ENCODE data around the gene ANKDD1A.

ANKDD1A gene

DNA sequence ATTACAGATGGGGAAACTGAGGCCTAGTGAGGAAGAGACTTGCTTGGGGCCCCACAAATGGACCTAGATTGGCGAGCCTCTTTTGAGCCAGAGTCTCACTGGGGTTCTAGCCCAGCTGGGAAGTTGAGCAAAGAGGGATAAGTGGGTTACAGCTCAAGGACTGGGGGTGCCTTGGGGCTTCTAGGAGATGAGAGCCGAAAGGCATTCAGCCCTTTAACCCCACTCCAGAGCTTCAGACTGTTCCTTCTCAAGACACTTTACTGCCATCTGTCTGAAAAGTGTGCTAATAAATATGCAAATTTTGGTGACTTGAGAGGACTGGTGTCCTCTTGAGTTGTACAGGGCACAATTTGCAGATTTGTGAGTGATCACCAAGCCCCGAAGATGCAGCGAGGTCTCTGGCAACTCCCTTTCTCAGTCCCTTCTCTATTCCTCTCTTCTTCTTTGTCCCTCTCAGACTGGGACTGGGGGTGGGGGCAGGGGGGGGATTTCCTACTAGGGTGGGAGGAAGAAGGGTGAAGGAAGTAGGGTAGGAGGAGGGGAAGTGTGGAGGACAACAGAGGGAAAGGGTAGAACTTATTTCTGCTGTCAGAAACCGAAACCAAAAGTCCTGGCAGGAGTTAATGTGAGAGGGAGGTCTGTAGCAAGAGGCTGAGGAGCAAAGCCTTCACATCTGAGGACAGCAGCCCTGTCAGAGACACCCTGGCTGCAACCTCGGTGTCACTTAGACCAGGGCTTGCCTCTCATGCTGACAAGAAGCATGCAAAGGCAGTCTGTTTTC, 16.2 kb upstream of the ANKDD1A start:
- DNase-seq (ENCODE audit: low spot score), result no peak

DNA sequence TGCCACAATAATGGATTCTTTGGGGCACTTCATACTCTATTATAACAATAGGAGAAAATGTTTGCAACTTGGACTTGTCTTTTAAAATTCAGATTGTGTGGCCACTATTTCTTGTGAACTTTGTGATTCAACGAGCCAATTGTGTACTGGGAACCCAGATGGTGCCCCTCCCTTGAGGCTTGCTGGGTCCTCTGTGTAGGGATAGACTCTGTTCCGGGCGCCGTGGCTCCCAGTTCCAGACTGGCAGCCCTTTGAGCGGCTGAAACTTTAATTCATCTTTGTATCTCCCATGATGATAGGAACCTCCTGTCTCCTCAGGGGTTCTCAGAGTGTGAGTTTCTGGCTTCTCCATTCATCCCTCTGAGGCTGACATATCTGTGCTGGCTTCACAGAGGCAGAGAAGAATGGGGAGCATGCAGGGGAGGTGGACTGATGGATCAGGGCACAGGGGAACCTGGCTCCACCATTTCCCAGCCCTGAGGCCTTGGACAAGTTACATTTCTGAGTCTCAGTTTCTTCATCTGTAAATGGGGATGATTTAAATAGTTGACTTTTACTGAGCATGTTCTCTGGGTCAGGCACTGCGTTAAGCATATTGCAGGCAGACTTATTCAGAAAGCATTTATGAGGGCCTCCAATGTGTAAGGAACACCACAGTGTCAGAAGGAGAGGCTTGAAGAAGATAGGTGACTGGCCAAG, 15.2 kb upstream of the ANKDD1A start:
- no peak for DNase-seq (ENCODE audit: low spot score)

DNA sequence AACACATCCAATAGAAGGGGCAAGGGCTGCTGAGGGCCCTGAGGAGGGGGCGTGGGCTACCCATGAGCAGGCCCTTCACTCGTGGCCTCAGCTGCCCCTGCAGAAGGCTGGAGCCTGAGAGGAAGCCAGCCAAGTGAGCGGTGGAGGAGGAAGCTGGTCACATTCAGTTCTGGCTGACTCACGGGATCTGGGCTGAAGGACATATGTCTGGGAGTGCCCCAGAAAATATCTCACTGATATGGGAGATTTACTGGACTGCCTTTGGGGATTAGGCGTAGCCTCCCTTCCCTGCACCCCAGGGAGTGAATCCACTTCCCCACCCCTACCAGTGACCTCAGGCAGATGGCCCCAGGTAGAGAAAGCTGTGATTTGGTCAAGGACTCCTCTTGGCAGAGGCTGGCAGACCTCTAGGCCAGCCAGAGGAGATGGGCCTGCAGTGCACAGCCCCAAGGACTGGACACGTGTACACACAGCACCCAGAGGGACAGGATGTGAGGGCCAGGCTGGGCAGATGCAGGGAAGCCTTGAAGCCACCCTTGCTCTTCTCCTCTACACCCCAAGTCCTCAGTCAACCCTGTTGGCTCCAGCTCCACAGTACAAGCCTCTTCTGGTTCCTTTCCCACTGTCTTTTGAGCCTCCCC, 14.2 kb upstream of the ANKDD1A start:
- no peak for DNase-seq (ENCODE audit: low spot score)

DNA sequence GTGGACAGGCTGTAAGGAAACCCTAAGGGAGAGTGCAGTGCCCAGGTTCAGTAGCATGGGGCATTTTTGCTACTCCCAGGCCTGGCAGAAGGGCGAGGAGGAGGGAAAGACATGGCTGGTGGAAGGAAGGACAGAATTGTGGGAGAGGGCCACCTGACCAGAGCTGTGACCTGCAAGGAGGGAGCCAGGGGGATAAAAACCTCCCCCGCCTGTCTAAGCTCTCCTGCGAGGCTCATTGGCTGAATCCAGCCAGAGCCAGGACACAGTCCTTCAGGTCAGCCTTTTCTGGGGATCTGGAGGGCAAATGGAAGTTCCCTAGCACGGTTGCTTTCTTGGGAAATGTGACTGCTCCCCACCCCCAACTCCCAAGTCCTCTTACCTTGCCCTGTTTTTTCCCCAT, 13.3 kb upstream of the ANKDD1A start:
- no peak for DNase-seq (ENCODE audit: low spot score)

DNA sequence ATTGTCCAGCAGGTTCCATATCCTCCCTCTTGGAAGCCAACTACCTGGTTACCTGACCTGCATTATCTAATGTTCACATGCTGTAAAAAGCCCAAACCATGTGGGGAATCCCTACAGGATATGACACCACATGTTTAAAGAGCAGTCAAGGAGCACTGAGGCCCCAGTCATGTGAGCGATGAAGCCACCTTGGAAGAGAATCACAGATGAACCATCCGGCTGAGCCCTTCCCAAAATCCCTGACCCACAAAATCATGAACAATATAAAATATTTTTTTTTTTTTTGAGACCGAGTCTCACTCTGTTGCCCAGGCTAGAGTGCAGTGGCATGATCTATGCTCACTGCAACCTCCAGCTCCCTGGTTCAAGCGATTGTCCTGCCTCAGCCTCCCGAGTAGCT, 10.6 kb upstream of the ANKDD1A start:
- DNase-seq (ENCODE audit: low spot score), result no peak

DNA sequence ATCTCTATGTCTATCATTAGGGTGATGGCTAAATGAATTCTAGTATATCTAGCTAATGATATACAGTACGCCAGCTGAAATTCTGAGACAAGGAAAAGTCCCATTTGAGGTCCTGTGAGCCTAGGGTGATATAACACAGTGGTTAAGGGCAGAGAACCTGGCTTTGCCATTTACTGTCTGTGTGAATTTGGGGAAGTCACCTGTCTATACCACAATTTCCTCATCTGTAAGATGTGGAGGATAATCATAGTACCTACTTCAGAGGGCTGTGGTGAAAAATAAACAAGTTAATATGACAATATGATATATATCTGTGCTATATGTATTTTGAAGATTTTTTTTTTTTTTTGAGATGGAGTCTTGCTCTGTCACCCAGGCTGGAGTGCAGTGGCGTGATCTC, 9.8 kb upstream of the ANKDD1A start:
- DNase-seq (ENCODE audit: low spot score), result no peak

DNA sequence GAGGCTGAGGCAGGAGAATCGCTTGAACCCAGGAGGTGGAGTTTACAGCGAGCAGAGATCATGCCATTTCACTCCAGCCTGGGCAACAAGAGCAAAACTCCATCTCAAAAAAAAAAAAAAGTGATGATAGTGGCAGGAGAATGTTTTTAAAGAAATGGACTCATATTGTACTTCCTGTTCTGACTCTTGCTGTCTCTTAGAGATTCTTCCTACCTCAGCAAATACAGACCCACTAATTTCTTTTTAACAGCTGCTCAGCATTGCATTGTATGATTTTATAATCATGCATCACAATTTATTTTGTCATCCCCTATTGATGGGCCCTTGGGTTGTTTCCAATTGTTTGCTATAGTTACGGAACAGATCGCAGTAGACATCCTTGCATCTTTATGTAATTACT, 8.8 kb upstream of the ANKDD1A start:
- DNase-seq (ENCODE audit: low spot score), result no peak

DNA sequence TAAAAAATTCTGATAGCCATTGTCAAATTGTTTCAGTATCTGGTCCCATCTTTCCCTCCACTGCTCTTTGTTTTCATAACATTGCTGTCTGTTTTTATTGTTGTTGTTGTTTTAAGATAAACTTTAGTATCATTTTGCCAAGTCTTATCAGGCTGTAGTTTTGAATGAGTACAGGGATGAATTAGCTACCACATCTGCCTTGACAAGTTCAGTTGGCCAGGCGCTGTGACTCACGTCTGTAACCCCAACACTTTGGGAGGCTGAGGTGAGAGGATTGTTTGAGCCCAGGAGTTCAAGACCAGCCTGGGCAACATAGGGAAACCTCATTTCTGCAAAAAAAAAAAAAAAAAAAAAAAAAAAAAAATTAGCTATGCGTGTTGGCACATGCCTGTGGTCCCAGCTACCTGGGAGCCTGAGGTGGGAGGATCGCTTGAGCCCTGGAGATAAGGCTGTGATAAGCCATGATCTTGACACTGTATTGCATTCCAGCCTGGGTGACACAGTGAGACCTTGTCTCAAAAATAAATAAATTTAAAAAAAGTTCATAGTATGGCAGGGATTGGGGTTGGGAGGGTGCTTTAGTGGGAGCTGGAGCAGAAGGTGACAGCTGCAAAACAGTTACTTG, 8.3 kb upstream of the ANKDD1A start:
- no peak for DNase-seq (ENCODE audit: low spot score)

DNA sequence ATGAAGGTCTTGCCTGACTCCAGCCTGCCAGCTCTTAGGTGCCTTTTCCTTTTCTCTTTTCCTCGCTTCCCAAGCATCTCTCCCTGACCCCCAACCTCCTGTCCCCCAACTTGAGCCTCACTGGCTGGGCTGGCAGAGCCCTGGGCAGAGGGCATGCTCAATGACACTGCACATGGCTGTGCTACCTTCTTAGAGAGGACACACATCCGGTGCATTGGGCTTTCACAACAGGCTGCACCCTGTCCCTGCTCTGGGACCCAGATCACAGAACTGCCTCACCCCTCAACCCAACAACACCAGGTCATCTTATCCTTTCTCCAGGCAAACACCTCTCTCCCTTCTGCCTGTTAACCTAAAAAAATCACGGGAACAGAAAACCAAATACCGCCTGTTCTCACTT, 7.5 kb upstream of the ANKDD1A start:
- no peak for DNase-seq (ENCODE audit: low spot score)

DNA sequence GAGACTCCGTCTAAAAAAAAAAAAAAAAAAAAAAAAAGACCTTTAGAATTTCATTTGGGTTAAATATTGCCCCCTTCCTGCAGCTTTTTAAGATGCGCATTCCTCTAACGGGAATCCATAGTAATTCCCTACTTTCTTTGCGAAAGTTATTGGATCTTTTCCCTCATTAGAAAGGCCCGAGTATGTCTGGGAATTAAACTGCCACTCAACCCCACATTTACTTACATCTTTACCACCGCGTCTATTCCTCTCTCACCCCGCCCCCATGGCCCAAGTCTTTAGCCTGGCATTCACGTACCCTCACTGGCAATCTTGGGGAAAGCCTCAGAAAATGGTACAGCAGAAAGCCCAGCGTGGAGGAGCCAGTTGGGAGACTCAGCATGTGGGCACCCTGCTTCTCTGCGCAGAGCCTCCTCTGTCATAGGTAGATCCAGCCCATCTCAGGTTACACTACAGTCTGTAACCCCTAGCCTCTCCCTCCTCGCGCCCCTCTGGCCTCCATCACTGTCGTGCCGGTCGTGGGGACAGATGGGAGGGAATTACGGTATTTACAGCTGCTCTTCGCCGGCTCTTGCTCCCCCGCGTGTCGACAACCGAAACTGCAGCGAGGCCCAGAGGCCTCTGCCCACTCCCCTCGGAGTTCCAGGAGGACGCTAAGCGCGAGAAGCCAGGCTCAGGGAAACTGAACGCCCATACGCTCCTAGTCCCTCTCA, 6.4 kb upstream of the ANKDD1A start:
- no peak for DNase-seq (ENCODE audit: low spot score)

DNA sequence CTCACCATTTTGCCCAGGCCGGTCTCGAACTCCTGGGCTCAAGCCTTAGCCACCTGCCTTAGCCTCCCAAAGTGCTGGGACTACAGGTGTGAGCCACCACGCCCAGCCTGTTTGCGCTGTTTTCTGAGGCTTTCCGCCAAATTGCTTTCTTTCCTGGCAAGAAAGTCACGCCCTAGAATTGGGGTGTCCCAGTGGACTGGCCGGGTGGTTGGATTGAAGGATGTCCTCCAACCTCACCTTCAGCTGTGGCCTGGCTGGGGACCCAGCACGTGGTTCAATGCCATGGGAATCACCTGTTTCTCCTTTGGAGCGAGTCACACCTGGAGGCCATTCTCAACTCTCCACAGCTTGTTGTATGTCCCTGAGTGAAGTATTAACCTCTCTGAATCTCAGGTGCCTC, 5.8 kb upstream of the ANKDD1A start:
- DNase-seq (ENCODE audit: low spot score), result no peak

DNA sequence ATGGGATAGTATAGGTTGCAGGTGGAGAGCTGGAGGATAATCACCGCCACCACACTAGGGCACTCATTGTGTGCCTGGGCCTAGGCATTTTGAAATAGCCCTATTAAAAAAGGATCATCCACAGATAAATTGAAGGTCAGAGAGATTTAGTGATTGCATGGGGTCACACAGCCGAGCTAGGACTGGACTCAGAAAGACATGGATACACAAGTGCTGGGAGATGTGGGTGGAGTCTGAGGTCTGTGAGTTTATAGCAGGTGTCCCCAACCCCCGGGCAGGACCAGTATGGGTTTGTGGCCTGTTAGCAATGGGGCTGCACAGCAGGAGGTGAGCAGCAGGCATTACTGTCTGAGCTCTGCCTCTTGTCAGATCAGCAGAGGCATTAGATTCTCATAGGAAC, 5.3 kb upstream of the ANKDD1A start:
- DNase-seq (ENCODE audit: low spot score), result no peak

DNA sequence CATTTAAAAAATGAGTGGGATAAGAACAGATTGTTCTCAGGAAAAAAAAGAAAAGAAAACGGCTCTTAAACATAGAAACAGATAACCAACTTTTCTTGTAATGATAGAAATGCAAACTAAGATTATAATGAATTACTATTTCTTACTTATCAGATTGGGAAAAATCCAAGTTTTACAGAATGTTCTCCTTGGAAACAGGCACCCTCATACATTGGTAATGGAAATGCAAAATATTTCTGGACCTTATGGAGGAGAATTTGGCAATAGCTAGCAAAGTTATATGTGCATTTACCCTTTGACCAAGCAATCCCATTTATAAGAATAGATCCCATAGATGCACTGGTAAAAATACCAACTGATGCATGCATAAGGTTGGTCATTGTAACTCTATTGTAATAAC, 3.7 kb upstream of the ANKDD1A start:
- DNase-seq (ENCODE audit: low spot score), result no peak

DNA sequence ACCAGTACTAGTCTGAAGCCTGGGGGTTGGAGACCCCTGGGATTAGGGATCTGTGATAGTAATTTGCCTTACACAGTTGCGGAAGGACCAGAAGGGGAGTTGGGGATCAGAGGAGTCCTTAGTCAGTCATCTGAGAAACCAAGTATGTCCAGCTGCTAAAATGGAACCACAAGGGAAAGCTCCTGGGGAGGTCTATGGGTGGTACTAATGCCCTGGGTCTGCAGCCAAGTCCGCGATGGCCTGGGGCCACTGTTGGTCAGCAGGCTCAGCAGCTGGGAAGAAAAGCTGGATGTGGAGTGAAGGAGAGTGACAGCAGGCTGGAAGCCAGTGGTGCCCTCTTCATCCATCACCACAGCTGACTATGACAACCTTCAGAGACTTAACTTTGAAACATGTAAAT, 2.2 kb upstream of the ANKDD1A start:
- DNase-seq (ENCODE audit: low spot score), result no peak

DNA sequence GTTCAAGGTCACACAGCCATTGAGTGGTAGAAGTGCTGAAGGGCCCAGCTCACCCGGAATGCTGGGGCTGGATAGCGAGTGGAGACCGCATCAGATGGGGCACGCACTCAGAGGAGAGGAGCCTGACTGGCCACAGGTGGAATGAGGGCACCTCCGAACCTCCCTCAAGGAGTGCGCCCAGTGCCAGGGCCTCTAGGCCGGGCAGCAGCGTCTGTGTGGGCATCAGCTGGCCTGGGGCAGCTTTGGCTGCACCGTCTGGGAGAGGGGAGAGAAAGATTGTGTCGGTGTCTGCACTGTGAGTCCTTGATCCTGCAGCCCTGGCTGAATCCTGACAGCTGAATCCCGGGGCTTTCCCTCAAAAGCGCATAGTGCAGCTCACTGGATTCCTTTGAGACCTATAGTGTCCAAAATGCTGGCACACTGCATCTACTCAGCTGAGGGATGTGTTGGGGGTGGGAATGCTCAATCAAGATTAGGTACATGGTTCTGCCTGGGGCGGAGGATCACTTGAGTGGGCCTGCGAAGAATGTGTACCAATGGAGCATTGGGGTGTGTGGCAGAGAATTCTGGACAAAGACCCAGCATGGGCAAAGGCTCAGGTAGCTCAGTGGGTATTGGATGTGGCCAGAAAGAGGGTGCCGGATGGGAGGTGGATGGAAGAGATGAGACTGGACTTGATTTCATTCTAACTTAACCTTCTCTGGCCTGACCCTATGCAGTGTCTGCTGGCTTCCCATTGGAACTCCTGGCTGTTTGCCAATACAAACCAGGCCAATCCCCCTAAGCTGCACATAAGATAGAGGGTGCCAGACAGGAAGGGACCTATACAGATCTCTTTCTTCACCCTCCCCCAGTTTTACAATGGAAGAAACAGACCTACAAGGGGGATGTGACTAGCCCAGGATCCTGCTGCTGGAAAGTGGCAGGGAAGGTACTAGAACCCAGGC, 950 bp downstream of the ANKDD1A start:
- no peak for DNase-seq (ENCODE audit: low spot score)

DNA sequence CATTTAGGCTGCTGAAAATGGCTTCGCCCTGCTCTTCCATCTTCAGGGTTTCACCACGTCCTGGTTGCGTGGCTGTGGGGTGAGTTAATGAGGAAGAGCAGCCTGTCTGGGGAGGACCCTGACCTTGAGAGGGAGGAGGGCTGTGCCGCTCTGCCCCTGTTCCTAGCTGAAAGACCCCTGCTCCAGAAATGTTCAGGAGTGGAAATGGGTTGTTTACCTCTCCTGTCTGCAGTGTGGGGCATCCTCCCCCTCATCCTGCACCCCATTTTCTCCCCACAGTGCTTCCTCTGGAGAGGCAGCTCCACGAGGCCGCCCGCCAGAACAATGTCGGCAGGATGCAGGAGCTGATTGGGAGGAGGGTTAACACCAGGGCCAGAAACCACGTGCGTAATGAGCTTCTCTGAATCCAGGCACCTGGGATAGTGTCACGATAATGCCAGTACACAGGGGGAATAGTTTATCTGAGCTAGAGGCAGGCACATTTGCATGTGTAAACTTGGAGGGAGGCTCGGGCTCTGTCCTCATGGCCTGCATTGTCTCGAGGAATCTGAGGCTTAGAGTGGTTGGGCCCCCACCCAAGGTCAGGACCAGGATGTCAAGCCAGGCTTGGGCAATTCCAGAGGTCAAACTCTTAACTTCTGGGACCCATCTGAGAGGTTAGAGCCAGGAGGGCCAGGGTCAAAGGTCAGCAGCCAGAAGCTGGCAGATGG, 4.0 kb downstream of the ANKDD1A start:
- no peak for DNase-seq (ENCODE audit: low spot score)

DNA sequence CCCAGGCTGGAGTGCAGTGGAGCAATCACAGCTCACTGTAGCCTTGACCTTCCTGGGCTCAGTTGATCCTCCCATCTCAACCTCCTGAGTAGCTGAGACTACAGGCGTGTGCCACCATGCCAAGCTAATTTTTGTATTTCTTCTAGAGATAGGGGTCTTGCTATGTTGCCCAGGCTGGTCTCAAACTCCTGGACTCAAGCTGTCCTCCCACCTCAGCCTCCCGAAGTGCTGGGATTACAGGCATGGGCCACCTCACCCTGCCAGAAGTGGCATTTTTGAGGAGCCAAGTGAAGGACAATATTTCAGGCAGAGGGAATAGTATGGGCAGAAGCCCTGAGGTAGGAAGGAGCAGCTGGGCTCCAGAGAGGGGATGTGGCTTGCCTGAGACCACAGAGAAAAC, 4.7 kb downstream of the ANKDD1A start:
- DNase-seq (ENCODE audit: low spot score), result no peak

DNA sequence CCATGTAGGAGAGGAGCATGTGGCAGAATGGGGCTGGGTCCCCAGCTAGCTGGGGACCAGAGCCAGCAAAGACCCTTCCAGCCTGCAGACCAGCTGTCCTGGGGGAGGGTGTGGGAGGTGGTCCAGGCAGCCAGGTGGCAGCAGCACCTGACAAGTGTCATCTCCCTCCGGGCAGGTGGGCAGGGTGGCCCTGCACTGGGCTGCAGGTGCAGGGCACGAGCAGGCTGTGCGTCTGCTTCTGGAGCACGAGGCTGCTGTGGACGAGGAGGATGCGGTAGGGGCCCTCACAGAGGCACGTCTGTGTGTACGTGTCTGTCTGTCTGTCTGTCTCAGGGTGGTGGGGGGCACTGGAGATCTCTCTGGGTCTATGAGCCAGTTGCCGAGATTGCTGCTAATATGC, 5.5 kb downstream of the ANKDD1A start:
- DNase-seq (ENCODE audit: low spot score), result no peak

DNA sequence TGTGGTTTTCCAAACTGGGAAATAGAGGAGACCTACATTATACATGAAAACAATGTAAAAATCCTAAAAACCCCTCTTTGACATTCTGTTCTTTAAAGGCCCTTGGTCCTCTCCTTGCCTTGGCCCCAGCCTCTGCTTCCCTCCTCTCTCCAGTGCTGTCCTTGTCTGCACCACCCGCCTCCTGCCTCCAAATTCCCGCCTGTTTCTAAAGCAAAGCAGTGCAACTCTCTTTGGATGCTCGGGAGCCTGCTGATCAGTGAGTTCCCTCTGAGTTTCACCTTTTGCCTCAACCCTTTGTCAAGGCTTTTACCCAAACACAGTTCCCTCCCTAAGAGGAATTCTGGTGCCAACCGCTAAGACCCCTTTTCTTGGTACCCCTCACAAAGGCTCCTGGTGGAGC, 8.0 kb downstream of the ANKDD1A start:
- DNase-seq (ENCODE audit: low spot score), result no peak

DNA sequence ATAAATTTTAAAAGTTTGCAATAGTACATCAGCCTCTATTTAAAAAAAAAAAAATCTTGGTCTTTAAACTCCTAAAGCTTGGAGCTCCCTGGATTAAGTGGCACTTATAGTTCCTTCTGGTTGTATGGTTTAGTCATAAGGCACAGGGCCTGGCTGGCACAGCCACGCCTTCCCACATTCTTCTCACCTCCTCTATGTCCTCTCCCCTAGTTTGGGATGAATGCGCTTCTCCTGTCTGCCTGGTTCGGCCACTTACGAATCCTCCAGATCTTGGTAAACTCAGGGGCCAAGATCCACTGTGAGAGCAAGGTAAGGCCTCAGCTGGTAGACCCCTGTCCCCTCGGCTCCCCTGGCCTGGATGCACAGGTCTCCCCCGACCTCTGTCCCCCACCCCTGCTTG, 10.0 kb downstream of the ANKDD1A start:
- no peak for DNase-seq (ENCODE audit: low spot score)

DNA sequence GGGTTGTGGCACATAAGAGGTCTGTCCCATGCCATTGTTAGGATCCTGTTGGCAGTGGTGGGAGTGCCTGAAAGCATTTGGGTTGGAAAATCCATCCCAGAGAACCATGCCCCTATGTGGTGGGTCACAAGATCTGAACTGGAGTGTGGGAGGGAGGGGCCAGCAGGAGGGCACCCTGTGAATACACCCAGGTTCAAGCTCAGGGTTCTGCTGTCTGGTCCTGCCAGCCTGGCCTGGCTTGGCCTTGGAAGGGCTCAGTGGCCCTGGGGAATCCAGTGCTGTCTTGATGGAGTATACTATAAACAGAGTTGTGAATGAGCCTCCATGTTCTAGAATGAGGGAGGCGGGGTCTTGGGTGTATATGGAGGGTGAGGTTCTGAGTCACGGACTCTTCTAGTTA, 11.8 kb downstream of the ANKDD1A start:
- no peak for DNase-seq (ENCODE audit: low spot score)

Data from COLO829 (cell line).